SU-DHL-6 (cell line): ENCODE measurements around the gene ELK4.

Experiments used
- H2AFZ ChIP-seq: fragments of 200-600 bp; sonication (generic); 2 replicates; pipeline ENCODE4 v1.6.1; 2014; ENCODE audit warnings: low read depth, mild to moderate bottlenecking, moderate library complexity, mixed read lengths, antibody characterized with exemption, low read length; ENCODE audit not compliant: severe bottlenecking
- H3F3A ChIP-seq: fragments of 200-600 bp; shearing (Covaris generic); 2 replicates; pipeline ENCODE4 v1.6.0; 2016; ENCODE audit warnings: antibody characterized with exemption, mild to moderate bottlenecking; ENCODE audit not compliant: insufficient read depth
- H3K27ac ChIP-seq: fragments of 200-600 bp; sonication (generic); 2 replicates; pipeline ENCODE4 v1.5.1; 2016; ENCODE audit warnings: low read depth, mild to moderate bottlenecking, low read length, moderate library complexity, mixed read lengths
- H3K27me3 ChIP-seq: fragments of 200-600 bp; sonication (generic), shearing (Covaris generic); 2 replicates; pipeline ENCODE4 v1.6.0; 2014; ENCODE audit warnings: mild to moderate bottlenecking, low read length
- H3K36me3 ChIP-seq: fragments of 200-600 bp; sonication (generic); 2 replicates; pipeline ENCODE4 v1.6.1; 2014; ENCODE audit warnings: mild to moderate bottlenecking, low read length, mixed read lengths
- H3K4me2 ChIP-seq: fragments of 300-600, 200-600 bp; shearing (Covaris generic), sonication (generic); 2 replicates; pipeline ENCODE4 v1.6.0; 2014; ENCODE audit warnings: low read length, low read depth, mild to moderate bottlenecking; ENCODE audit not compliant: poor library complexity, severe bottlenecking
- H3K4me3 ChIP-seq: fragments of 200-600 bp; sonication (generic); 2 replicates; pipeline ENCODE4 v1.5.1; 2014; ENCODE audit warnings: antibody characterized with exemption, low read length, mild to moderate bottlenecking, mixed read lengths; ENCODE audit not compliant: insufficient read depth, poor library complexity, severe bottlenecking
- H3K79me2 ChIP-seq: fragments of 200-600 bp; sonication (generic); 2 replicates; pipeline ENCODE4 v1.6.1; 2014; ENCODE audit warnings: mild to moderate bottlenecking, low read length, moderate library complexity; ENCODE audit not compliant: insufficient read depth
- H3K9ac ChIP-seq: fragments of 200-600 bp; sonication (generic); 2 replicates; pipeline ENCODE4 v1.7.0; 2014; ENCODE audit warnings: mild to moderate bottlenecking, low read length
- H3K9me2 ChIP-seq: fragments of 200-600 bp; sonication (generic); replicated peaks from 2 replicates; pipeline ENCODE4 v1.6.1; 2014; ENCODE audit warnings: low read length; ENCODE audit not compliant: insufficient read depth
- H3K9me3 ChIP-seq: fragments of 200-600 bp; sonication (generic); 2 replicates; pipeline ENCODE4 v1.6.1; 2014; ENCODE audit warnings: low read length, mixed read lengths; ENCODE audit not compliant: insufficient read depth
- H4K20me1 ChIP-seq: fragments of 200-600 bp; sonication (generic); 2 replicates; pipeline ENCODE4 v1.6.1; 2014; ENCODE audit warnings: low read depth, mild to moderate bottlenecking, antibody characterized with exemption, low read length, moderate library complexity, mixed read lengths
- EZH2phosphoT487 ChIP-seq: fragments of 200-600 bp; sonication (generic), shearing (Covaris generic); conservative IDR thresholded peaks from 2 replicates; pipeline ENCODE4 v1.6.1; 2018; ENCODE audit warnings: mild to moderate bottlenecking, antibody characterized with exemption, low read length, moderate library complexity, mixed read lengths
- TF ChIP-seq, protein P1 (sequence below): fragments of 200-600 bp; sonication (generic); IDR thresholded peaks from one replicate; pipeline ENCODE4 v1.5.1; 2017; ENCODE audit warnings: antibody characterized with exemption, mild to moderate bottlenecking, low read length, moderate library complexity; ENCODE audit not compliant: insufficient read depth, poor library complexity, severe bottlenecking

ELK4 gene

DNA sequence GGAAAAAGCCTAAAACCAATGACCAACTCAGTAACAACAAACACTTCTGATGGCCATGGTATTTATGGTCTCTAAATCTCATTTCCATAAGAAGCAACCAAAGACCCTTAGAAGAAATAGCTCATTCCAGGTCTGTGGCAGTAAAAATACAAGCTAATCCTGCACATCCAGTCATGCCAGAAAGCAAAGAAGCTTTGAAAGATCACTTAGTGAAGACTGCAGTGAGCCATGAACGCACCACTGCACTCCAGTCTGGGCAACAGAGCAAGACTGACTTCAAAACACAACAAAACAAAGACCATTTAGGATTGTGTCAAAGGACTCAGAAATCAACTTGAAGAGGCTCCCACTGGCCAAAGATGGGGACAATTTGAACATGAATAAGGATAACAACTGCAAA, 18.4 kb upstream of the ELK4 start:
- H3K9me3 ChIP-seq = no peaks in the 10 kb centered on the region
- H3K27me3 ChIP-seq = no peaks in the 10 kb centered on the region

DNA sequence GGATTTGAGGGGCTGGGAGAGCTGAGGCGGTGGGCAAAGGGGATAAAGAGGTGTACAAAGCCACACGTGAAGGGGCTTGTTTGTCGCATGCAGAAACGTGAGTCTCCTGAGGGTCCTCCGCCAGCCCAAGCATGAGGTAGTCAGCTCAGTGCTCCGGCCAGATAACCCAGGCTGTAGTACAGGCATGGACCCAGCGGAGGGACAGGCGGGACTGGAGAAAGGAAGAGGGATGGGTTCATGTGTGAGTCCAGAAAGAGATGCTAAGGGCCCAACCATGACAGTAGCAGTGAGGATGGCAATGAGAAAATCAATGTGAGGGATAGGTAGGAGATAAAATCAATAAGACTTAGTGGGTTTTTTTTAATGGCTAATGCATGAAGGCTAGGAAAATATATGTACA, 13.7 kb upstream of the ELK4 start:
- Histone ChIP-seq H3F3A (no peaks in the 10 kb centered on the region), H3K27me3 (no peaks in the 10 kb centered on the region), H3K4me2 (no peak overlapping the region), H3K36me3 (no peaks in the 10 kb centered on the region), H3K27ac (no peak overlapping the region), H3K9me3 (no peaks in the 10 kb centered on the region), H3K9ac (no peak overlapping the region), H3K9me2 (no peaks in the 10 kb centered on the region), H3K4me3 (no peak overlapping the region), H3K79me2 (no peaks in the 10 kb centered on the region), H2AFZ (no peak overlapping the region), H4K20me1 (no peaks in the 10 kb centered on the region)
- TF ChIP-seq EZH2phosphoT487 = no peak
- TF ChIP-seq, protein P1, sequence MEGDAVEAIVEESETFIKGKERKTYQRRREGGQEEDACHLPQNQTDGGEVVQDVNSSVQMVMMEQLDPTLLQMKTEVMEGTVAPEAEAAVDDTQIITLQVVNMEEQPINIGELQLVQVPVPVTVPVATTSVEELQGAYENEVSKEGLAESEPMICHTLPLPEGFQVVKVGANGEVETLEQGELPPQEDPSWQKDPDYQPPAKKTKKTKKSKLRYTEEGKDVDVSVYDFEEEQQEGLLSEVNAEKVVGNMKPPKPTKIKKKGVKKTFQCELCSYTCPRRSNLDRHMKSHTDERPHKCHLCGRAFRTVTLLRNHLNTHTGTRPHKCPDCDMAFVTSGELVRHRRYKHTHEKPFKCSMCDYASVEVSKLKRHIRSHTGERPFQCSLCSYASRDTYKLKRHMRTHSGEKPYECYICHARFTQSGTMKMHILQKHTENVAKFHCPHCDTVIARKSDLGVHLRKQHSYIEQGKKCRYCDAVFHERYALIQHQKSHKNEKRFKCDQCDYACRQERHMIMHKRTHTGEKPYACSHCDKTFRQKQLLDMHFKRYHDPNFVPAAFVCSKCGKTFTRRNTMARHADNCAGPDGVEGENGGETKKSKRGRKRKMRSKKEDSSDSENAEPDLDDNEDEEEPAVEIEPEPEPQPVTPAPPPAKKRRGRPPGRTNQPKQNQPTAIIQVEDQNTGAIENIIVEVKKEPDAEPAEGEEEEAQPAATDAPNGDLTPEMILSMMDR = no peak

More for the DNA sequence above, 18.4 kb upstream of the ELK4 start:
- H4K20me1 ChIP-seq = no peaks in the 10 kb centered on the region
- H3K27ac ChIP-seq = no peak overlapping the region
- no peaks in the 10 kb centered on the region for H3K36me3 ChIP-seq
- H3F3A ChIP-seq = no peaks in the 10 kb centered on the region
- H3K4me3 ChIP-seq = no peak overlapping the region
- no peaks in the 10 kb centered on the region for H3K79me2 ChIP-seq
- no peaks in the 10 kb centered on the region for H3K9me2 ChIP-seq
- no peak for TF ChIP-seq EZH2phosphoT487
- TF ChIP-seq, protein P1 = no peak
- H3K9ac ChIP-seq = no peak overlapping the region
- no peak overlapping the region for H2AFZ ChIP-seq
- no peak overlapping the region for H3K4me2 ChIP-seq

GRCh38 chr1:205642679-205643307, 11.0 kb upstream of the ELK4 start:
- no peaks in the 10 kb centered on the region for H3K36me3 ChIP-seq
- H3F3A ChIP-seq = no peaks in the 10 kb centered on the region
- H3K4me2 ChIP-seq = no peak overlapping the region
- no peak overlapping the region for H3K27ac ChIP-seq
- no peaks in the 10 kb centered on the region for H3K79me2 ChIP-seq
- H3K9ac ChIP-seq = no peak overlapping the region
- H3K27me3 ChIP-seq = no peaks in the 10 kb centered on the region
- TF ChIP-seq, protein P1 = no peak
- no peak for TF ChIP-seq EZH2phosphoT487
- no peak overlapping the region for H2AFZ ChIP-seq
- no peaks in the 10 kb centered on the region for H3K9me3 ChIP-seq
- H4K20me1 ChIP-seq = no peaks in the 10 kb centered on the region
- no peaks in the 10 kb centered on the region for H3K9me2 ChIP-seq
- H3K4me3 ChIP-seq = no peak overlapping the region
